ENCODE data around the gene SSB. TPM values are rescaled to one million over a fixed set of nuclear protein-coding genes. Genes with fewer than 3 reads are reported as not detected.

The SSB gene
- total RNA-seq, 4 donors from 2014 or later: 35.5 to 36.7 (median 36.1) TPM

- Histone ChIP-seq H3K9me3 (no peaks in the 10 kb centered on the region), H3K27ac (no peak overlapping the region), H3K27me3 (no peaks in the 10 kb centered on the region), H3K4me1 (no peaks in the 10 kb centered on the region), H3K36me3 (no peaks in the 10 kb centered on the region), H3K4me3 (no peak overlapping the region)
- intact Hi-C loops (cut with DNase I; ENCODE audit: low total_unique reads) (no loop called here), in situ Hi-C loops (cut with MboI; ENCODE audit: low sequenced_read_pairs in 4 of 4) (no loop called here)
- ATAC-seq: no peak
- DNase-seq: no peak
- no peak for TF ChIP-seq POLR2A (IDR thresholded peaks at IDR 0.05)
- TF ChIP-seq, protein P1, sequence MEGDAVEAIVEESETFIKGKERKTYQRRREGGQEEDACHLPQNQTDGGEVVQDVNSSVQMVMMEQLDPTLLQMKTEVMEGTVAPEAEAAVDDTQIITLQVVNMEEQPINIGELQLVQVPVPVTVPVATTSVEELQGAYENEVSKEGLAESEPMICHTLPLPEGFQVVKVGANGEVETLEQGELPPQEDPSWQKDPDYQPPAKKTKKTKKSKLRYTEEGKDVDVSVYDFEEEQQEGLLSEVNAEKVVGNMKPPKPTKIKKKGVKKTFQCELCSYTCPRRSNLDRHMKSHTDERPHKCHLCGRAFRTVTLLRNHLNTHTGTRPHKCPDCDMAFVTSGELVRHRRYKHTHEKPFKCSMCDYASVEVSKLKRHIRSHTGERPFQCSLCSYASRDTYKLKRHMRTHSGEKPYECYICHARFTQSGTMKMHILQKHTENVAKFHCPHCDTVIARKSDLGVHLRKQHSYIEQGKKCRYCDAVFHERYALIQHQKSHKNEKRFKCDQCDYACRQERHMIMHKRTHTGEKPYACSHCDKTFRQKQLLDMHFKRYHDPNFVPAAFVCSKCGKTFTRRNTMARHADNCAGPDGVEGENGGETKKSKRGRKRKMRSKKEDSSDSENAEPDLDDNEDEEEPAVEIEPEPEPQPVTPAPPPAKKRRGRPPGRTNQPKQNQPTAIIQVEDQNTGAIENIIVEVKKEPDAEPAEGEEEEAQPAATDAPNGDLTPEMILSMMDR (IDR thresholded peaks at IDR 0.05 in 4 of 5, conservative IDR thresholded peaks at IDR 0.05 in 1 of 5): no peak
These were observed 22.4 kb upstream of the SSB start for GRCh38 chr2:169776252-169776761.

- no peak for TF ChIP-seq POLR2A (IDR thresholded peaks at IDR 0.05)
- TF ChIP-seq, protein P1 (IDR thresholded peaks at IDR 0.05 in 4 of 5, conservative IDR thresholded peaks at IDR 0.05 in 1 of 5): no peak
- H3K36me3 ChIP-seq: no peaks in the 10 kb centered on the region
- no peak for DNase-seq
- no peaks in the 10 kb centered on the region for H3K27me3 ChIP-seq
- no peak overlapping the region for H3K4me3 ChIP-seq
- no peaks in the 10 kb centered on the region for H3K4me1 ChIP-seq
- in situ Hi-C loops (cut with MboI; ENCODE audit: low sequenced_read_pairs in 4 of 4): no loop called here
- H3K9me3 ChIP-seq: no peaks in the 10 kb centered on the region
- intact Hi-C loops (cut with DNase I; ENCODE audit: low total_unique reads): no loop called here
- ATAC-seq: no peak
- H3K27ac ChIP-seq: no peak overlapping the region
These were observed 20.2 kb upstream of the SSB start for GRCh38 chr2:169778446-169778845.

DNA sequence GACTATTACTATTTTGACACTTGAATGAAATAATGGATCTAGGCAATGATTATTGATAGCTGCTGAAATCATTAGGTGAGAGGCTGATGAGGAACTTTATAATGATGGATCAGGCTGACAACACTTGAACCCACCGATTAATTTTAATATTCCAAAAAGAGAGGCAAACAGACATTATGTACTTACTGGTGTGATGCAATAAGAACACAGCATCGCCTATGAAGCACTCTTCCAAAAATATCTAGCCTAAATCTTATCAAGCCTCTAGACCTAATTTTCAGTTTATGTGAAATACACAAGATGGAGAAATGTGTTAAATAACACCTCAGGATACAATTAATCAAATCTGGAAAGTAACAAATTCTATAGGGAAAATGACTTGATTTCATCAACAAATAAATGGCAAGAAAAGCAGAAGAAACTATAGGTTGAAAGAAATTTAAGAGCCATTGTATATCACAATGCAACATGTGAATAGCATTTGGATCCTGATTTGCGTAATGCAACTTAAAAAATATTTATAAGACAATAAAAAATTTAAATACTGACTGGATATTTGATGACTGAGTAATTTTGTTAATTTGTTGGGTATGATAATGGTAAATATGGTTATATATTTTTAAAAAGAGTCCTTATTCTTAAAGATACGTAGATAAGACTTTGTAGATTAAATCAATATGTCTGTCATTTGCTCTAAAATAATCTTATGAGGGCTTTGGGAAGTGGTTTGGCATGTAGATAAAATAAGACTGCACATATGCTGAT, 17.2 kb upstream of the SSB start:
- no peaks in the 10 kb centered on the region for H3K36me3 ChIP-seq
- intact Hi-C loops (cut with DNase I; ENCODE audit: low total_unique reads): no loop called here
- H3K27ac ChIP-seq: no peak overlapping the region
- DNase-seq: no peak
- in situ Hi-C loops (cut with MboI; ENCODE audit: low sequenced_read_pairs in 4 of 4): no loop called here
- no peaks in the 10 kb centered on the region for H3K4me1 ChIP-seq
- TF ChIP-seq, protein P1 (IDR thresholded peaks at IDR 0.05 in 4 of 5, conservative IDR thresholded peaks at IDR 0.05 in 1 of 5): no peak
- TF ChIP-seq POLR2A (IDR thresholded peaks at IDR 0.05): no peak
- H3K9me3 ChIP-seq: no peaks in the 10 kb centered on the region
- no peak overlapping the region for H3K4me3 ChIP-seq
- H3K27me3 ChIP-seq: no peaks in the 10 kb centered on the region
- ATAC-seq: no peak

DNA sequence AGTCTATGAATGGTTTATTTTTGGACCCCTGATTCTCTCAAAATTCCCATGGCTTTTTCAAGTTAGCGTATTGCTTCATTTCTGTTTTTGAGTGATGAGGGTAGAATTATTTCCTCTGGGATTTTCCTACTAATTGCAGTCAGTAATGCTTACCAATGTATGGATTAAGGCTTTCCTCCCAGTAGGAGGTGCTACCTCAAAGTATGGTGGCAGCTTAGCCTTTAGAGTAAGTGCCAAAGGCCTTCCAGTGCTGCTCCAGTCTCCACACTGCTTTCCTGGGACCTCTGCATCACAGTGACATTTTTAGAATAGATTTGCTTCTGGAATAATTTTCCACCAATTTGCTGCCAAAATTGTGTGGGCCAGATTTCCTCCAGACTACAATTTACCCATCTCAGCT, 16.2 kb upstream of the SSB start:
- in situ Hi-C loops (cut with MboI; ENCODE audit: low sequenced_read_pairs in 4 of 4) (no loop called here), intact Hi-C loops (cut with DNase I; ENCODE audit: low total_unique reads) (no loop called here)

More for the DNA sequence above, 16.2 kb upstream of the SSB start:
- ATAC-seq (no peak), DNase-seq (no peak)
- H3K27ac ChIP-seq: no peak overlapping the region
- no peaks in the 10 kb centered on the region for H3K4me1 ChIP-seq
- no peak overlapping the region for H3K4me3 ChIP-seq
- H3K27me3 ChIP-seq: no peaks in the 10 kb centered on the region
- no peaks in the 10 kb centered on the region for H3K9me3 ChIP-seq
- H3K36me3 ChIP-seq: no peaks in the 10 kb centered on the region
- TF ChIP-seq, protein P1 (IDR thresholded peaks at IDR 0.05 in 4 of 5, conservative IDR thresholded peaks at IDR 0.05 in 1 of 5): no peak
- TF ChIP-seq POLR2A (IDR thresholded peaks at IDR 0.05): no peak
